Activated CD8-positive, alpha-beta memory T cell treated with anti-CD3 and anti-CD28 coated beads, Interleukin-2, amount 50 U/mL, for 24 hours (primary cell): ENCODE results near the gene GRB10.
"Not testable (repeated sequence)": the region's sequence is repeated elsewhere in the genome, so short reads cannot be mapped to it uniquely, and the experiment has no call there.

Experiments used
- DNase-seq: peaks from one replicate; pipeline ENCODE4 v3.0.0-alpha.2; 2020; ENCODE audit errors: extremely low read depth

GRB10 gene

DNA sequence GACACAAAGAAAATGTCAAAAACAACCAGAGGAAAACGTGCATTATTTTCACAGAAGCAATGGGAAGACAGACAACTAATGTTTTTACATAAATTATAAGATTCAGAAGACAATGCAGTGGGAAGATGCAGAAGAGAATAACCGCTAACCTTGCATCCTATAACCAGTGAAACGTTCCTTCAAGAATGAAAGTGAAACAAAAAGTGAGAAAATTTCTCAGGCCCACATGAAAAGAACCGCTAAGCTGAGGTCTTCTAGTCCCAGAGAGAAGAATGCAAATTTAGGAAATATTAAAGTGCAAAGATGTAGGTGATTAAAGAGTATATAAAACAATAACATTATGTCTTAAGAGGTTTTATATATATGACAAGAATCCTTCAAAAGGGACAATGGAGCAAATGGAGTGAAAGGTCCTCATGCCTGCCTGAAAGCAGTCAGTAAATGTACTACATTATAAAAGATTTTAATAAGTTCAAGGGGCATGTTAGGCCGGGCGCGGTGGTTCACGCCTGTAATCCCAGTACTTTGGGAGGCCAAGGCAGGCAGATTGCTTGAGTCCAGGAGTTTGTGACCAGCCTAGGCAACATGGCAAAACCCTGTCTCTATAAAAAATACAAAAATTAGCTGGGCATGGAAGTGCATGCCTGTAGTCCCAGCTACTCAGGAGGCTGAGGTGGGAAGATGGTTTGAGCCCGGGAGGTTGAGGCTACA lies 174.3 kb downstream of the GRB10 start:
- no peak for DNase-seq

DNA sequence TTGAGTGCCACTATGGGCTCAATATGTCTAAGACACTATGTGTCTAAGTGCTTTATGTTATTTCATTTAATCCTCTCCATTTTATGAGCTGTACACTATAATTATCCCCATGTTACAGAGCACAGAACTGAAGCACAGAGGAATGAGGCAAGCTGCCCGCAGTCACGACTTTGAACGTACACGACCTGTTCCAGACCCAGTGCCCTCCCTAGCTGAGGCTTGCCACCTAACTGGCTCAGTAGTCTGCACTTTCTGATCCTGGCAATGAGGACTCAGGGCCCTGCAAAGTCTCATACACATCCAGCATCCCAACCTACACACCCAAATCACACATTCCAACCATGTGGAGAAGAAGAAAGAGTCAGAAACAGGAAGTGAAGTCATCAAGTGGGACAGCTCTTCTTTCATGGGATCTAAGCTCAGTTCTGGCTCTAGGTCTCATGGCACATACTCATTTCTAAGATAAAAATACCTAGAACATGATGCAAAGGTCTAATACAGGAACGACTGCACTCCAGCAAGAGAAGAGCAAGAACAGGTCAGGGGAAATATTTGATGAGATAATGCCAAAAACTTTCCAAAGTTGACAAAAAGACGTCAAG lies 175.1 kb downstream of the GRB10 start:
- no peak for DNase-seq

DNA sequence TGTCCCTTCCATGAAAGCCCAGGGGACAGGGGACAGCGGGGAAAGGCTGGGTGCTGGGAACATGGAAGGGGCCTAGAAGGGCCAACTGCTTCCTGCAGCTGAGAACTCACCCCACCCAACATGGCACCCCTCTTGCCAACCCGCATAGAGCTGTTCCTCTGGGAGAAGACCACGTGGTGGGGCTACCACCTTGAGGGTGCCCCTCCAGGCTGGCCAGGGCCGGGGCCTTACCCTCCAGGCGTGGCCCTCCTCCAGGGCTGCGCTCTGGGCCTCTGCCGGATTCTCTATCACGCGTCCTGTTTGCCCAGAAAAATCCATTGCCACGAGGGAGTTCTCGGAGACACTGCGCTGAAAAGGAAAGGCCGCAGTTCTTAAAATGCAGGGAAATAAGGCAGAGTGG lies 177.6 kb downstream of the GRB10 start:
- no peak for DNase-seq

DNA sequence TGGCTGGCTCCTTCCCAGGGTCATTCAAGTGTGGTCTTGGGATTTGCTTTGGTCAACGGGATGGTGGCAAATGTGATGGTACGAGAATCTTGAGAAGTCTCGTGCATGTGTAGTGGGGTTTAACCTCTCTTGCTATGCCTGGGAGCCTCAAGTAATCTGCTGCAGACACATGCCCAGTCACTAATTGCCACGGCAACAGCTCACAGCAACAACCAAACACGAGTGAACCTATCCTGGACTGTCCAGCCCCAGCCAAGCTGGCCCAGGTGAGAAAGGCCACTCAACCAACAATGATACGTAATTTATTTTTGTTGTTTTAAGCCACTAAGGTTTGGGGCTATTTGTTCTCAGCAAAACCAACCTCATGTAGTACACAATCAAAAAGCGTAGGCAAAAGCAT lies 179.4 kb downstream of the GRB10 start:
- no peak for DNase-seq

DNA sequence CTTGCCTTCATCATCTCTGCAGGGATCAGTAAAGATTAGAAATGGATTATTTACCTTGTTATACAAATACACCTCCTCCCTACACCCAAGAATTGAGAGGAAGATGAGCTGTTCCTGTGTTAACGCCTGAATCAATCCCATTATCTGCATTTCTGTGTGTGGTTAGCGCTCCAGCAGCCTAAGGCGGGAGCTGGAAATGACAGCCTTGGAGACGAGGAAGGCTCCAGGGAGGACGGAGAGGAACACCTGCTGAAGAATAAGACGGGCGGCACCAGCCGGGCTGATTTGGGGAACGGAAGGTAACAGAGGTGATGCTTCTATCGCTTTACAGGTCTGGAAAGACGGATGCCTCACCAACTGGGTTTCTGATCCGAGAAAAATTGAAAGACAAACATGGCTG lies 183.3 kb downstream of the GRB10 start:
- no peak for DNase-seq

DNA sequence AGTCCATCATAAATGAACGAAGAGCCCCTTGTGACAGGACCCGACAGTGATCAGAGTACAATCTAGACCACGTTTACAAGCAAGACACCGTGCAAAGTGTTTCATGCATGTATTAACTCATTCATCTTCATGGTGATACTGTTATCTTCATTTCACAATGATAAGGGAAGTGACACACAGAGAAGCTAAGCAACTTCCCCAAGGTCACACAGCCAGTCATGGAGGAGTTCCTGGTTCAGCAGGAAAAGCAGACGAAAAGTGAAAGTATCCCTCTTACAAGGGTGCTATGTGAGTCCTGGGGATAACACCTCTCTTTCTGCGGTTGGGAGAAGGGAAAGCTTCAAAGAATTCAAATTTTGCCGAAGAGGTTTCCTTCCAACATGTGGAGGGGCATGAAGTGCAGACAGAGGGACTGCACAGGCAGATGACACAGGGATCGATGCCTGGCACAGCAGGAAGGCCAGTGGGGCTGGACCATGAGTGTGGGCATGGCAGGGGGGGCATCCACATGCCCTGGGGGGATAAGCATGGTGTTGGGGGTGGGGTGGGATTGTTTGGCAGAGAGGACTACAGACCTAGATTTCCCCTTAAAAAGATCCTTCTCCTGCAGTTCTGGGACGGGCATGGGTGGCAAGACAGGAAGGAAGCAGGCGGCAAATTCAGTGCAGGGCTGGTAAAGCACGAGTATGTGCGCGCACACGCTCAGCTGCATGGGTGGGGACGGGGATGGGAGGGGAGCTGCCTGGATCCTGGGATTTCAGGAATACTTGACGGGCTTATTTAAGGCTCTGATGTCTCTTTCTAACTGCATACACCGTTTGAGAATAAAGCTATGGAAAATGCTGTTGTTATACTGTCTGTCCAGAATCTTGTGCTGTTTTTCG lies 184.0 kb downstream of the GRB10 start:
- DNase-seq = no peak

DNA sequence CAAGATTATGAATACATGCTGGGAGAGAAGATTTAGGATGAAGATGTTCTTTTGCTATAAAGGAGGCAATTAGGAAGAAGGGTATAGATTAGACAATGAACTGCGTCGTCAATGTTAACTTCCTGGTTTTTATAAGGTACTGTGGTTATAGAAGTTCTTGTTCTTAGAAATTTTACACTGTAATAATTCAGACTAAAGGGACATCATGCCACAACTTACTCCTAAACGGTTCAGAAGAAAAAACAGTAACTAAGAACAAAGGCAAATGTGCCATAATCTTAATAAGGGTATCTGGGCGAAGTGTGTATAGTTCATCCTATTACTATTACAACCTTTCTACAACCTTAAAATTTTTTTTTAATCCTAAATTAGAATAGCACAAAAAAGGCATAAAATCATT lies 186.2 kb downstream of the GRB10 start:
- no peak for DNase-seq

DNA sequence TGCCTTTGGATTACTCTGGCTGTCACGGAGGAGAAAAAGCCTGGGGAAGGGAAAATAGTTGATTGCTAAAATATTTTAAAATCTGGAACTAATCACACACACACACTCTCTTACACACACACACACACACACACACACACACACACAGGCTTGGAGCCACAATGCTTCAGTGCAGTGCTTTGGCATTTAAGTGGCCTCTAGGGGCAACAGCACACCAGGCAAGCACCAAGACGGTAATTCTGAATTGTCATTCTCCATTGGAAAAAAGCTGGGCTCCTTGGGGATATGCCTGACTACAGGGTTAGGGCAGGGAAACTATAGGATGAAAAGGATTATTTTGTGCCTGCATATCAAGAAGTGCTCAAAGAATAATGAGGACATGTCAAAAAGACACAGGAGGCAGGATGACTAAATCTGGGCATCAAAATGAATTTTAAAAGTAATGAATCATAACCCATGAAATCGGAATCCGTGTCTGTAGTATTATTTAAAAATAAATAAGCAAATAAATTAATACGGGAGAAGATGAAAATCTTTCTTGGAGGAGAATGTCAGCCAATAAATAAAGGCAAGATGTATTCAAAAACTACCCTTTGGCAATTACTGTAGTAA lies 187.1 kb downstream of the GRB10 start:
- no peak for DNase-seq

DNA sequence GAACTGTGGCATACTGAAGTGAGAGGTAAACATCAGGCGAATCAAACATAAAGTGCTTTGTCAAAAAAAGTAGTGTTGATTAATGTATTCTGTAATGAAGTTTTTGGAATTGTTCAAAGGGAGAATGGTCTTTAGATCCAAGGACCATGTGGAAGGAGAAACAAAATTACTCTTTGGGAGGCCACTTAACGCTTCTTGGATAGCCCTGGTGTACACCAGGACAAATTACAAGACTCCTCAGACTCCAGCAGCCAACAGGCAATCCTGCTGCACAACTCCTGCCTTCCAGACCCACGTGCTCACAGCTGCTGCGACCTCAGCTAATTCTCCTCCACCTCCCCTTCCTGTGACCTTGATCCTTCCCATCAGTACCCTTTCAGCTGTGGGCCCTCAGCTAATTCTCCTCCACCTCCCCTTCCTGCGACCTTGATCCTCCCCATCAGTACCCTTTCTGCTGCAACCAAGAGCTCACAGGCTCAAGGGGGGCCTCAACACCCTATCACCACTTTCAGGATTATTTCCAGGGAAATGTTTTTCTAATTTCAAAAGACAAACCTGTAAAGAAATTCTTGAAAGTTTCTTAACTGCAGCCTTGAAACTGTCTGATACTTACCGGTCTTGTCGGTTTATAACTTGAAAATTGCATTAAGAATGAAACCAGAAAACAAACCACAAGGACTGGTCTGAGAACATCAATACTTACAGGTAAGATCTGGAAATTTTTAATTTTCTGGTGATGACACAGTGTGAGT lies 187.8 kb downstream of the GRB10 start:
- DNase-seq = no peak

DNA sequence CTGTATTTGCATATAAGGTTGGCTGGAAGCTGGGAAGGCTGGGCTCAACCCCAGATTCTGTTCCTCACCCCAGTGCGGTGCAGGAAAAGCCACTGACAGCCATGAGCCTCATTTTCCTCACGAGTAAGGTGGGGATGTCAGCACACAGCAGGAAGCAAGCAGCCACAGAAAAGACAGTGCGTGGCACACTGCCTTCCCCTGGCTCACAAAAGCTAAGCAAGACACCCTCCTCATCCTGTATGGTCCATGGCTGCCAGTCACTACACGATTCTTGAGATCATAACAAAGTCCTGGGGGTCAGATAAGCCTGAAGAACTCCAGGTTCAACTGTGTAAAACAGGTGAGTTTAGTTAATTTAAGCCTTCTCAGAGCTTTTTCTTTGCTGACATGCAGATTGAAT lies 188.6 kb downstream of the GRB10 start:
- DNase-seq = no peak

DNA sequence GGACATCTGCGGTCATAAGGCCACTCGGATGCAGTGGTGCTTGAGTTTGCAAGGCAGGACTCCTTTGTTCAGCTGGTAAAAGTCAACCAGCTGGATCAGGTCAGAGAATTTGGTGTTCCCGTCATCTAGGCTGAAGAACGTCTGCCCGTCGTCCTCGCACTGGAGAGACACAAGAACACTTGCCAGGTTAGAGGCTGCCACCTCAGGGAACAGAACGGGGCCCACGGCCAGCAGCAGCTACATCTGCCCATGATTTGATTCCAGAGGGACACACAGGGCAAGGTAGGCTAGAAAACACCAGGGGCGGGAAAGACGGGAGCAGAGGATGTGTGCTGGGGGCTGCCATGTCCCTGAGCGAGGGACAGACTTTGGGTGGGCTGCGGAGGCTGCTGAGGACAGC lies 189.8 kb downstream of the GRB10 start:
- no peak for DNase-seq

DNA sequence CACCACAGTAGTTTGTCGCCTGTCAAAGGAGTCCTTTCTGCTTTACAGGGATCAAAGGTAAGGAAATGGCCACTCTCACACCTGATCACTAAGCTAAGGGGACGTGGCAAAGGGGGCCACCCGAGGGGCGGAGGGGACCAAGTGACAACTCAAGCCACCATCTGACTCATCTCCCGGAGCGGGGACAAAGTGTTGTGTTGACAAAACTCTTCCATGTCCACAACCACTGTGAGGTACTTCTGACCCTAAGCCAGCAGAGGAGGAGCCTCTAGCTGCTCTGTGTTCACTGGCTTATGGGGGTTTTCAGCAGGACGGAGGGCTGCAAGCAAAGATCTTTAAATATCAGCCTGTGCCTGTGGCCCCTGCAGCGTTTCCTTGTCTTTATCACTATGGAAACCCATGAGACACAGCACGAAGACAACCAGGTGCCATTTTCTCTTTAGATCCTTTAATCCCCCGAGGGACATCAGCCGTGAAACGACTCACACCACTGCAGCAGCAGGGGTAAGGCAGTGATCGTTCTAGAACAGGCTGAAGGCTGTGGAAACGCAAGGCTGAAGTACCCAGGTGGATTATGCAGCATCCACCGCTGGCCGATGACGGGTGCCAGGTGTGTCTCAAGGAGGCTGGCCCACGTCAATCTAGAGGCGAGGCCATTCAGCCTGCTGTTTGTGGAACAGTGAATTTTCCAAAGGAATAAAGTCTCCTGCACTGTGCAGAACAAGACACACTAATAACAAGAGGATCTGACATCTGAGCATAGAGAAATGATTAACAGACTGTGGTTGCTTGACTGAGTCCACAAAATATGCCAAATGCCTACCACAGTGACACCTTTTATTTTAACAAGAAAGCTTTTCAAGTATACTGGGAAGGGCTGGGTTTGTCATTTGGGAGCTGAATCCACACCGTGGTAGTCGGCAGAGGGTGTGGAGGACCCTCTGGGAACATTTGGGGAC lies 190.9 kb downstream of the GRB10 start:
- DNase-seq = no peak

DNA sequence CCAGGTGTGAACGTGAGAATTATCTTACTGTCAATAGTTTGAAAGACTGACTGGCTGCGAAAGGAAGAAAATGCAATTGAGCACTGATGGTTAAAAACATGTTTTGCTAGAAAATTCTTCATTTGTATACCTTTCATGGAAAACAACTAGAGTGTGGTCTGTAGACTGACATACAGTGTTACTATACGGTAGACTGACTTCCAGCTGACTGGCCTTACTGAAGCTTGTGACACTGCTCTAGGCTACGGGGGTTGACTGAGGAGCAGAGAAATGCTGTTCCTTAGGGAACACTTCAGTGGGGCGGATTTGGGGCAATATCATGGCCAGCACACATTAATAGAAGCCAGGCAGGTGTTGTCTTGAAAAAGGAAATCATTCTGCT lies 191.6 kb downstream of the GRB10 start:
- no peak for DNase-seq

DNA sequence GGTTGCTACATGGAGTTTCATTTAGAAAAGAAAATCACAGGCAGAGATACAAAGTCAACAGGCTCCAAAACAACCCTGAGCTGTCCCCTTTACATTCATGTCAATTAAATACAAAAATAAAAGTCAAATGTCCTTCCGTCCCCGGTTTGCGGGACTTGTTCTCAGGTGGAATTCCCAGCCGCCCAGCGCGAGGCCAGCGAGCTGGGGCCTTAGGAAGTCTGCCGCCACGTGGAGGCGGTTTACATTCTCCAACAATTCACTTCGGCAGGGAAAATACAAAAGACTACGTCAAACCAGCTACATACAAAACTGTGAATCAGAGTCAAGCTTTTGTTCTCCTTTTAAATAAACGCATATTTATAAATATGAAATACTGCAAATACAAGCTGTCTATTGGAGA lies 192.2 kb downstream of the GRB10 start:
- DNase-seq = no peak

DNA sequence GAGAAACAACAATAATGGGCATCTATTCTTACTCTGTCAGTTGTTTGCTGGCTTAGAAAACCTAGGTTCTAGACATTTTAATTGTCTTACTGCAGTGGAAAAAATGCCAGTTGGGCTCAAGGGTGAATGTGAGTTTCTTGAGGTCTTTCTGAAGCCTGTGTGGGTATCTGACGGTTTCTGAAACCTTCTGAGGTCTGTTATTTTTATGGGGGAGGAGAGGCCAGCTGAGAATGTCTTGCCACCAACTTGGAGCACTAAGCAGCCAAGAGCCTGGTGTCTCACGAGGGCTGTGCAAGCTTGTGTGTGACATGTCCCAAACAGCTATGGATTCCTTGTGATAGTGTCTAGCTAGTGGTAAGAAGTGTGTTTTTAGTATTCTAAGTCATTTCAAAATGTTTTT lies 193.3 kb downstream of the GRB10 start:
- DNase-seq = no peak

DNA sequence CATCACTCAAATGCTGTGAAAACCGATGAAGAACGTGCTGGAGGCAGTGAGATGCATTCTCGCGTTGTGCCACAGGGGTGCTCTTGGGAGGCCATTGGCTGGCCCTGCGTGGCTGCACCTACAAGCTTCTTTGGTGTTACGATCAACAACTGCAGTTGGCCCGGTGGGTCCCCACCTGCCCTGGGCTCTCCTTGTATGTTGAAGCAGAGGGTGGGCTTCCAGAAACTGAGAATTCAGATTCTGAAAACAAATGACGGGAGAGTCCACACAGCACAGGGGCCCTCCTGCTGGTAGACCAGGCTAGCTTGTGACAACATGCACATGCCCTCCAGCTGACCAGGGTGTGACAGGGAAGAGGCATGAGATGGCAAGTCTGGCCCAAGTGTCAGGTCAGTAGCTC lies 193.8 kb downstream of the GRB10 start:
- DNase-seq = no peak

DNA sequence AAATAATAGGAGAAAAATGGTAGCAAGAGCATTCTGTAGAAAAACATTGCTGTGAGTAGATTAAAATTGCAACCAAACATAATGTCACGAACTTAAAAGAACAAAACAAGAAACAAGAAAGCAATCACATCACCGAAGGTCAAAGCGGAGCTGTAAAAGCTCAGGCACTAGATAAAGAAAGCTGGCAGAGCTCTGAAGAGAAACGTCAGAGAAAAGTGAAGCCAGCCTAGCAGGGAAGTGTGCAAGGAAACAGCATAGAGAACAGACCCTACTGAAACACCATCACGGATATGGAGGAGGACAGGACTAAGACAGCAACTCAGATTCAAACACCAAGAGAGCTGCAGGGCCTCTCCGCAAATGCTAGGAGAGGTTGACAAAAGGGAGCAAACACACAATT lies 195.0 kb downstream of the GRB10 start:
- DNase-seq = no peak

DNA sequence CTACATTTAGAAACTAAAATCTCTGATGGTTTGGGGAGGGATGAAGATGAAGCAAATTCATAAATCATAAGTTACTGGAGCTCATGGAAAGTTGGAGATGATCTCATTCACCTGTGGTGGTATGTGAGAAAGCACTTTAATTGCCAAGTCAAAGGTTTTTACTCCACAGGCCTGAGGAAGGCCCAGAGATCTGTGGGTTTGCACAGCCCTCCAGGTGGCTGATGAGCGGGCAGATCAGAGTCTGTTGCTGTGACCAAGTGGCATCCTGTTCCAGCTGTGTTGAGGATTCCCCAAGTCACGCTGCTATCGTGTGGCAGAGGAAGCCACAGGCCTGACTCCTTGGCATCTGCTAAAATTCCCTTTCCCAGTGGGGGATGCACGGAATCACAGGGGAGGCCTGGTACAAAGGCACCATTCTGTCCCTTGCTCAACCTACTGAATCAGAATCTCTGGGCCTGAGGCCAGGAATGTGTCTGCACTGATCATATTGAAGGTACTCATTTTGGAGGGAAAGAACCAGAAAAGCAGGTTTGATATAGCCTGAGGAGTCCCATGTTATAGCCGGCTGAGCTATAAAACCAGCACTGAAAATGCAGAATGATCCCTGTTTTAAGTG lies 197.8 kb downstream of the GRB10 start:
- no peak for DNase-seq

DNA sequence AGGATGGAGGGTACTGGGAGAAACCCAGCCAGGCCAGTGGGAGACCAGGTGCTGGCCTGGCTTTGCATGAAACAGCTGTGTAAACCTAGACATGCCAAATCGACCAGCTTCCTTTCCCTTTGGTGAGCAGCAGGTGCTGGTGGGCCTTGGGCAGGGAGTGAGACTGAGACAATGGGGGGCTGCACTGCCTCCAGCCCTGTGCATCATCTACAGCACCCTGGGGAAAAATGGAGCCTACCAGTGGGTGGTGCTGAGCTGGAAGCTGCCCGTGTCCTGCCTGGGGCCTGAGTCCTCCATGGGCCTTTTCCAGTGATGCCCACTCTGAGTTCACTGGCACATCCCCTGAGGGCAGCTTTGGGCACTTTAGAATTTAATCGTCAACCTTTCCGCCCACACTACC lies 198.3 kb downstream of the GRB10 start:
- no peak for DNase-seq

DNA sequence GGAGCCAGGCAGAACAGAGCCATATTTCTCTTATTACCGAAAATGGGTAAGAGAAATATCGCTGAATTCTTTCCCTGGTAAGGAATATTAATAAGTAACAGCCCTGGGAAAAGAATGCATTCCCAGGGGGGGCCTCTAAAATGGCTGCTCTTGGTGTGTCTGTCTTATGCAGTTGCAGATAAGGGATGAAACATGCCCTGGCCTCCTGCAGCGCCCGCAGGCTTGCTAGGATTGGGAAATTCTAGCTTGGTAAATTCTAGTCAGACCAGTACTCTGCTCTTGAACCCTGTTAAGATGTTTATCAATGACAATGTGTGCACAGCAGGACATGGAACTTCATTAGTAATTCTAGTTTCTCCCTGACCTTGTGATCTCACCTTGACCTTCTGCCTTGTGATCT lies 199.4 kb downstream of the GRB10 start:
- DNase-seq = not testable (repeated sequence)
